H1 (cell line): ENCODE data around the gene SLC12A8. TPM values are rescaled to one million over a fixed set of nuclear protein-coding genes. Genes with fewer than 3 reads are reported as not detected.

Experiments used
- CTCF ChIA-PET: fragments of 300-600 bp; sonication (Branson Sonifier 250); formaldehyde crosslinking; loops from one replicate; lab custom pipeline; 2021; ENCODE audit not compliant: partially characterized antibody; lab: Charles Lee
- POLR2A ChIA-PET: fragments of 300-600 bp; sonication (Branson Sonifier 250); formaldehyde crosslinking; loops from one replicate; lab custom pipeline; 2021; ENCODE audit warnings: inconsistent platforms; ENCODE audit not compliant: partially characterized antibody; lab: Charles Lee
- DNase-seq, 2 experiments: peaks; one replicate each; pipeline versions ENCODE4 v3.0.0 to v3.0.0-alpha.2; 2010 to 2022; ENCODE audit warnings: low spot score in 2 of 2, low read depth in 1 of 2, mixed read lengths in 1 of 2
- FAIRE-seq: peaks from 2 replicates; lab custom pipeline; 2011; peaks lifted over from hg19 to GRCh38; lab: Jason Lieb, UNC
- H2AFZ ChIP-seq: 2 replicates; pipeline ENCODE4 v1.8.1; 2012; ENCODE audit warnings: low read length, inconsistent platforms
- H2AK5ac ChIP-seq: 2 replicates; pipeline ENCODE4 v1.6.1; 2013; ENCODE audit warnings: low read depth, low read length
- H2BK120ac ChIP-seq: replicated peaks from 2 replicates; pipeline ENCODE3; 2013; ENCODE audit warnings: low read depth, low read length, inconsistent platforms
- H2BK12ac ChIP-seq: 2 replicates; pipeline ENCODE4 v1.6.1; 2013; ENCODE audit warnings: low read depth, low read length
- H2BK15ac ChIP-seq: 2 replicates; pipeline ENCODE4 v1.6.1; 2013; ENCODE audit warnings: low read length
- H2BK20ac ChIP-seq: 2 replicates; pipeline ENCODE4 v1.6.1; 2013; ENCODE audit warnings: low read length
- H2BK5ac ChIP-seq: 2 replicates; pipeline ENCODE4 v1.6.1; 2013; ENCODE audit warnings: low read depth, low read length
- H3K14ac ChIP-seq: 2 replicates; pipeline ENCODE4 v1.6.1; 2013; ENCODE audit warnings: inconsistent platforms; ENCODE audit not compliant: insufficient read length
- H3K18ac ChIP-seq: 2 replicates; pipeline ENCODE4 v1.6.1; 2013; ENCODE audit warnings: low read length; ENCODE audit errors: extremely low read depth
- H3K23ac ChIP-seq: 2 replicates; pipeline ENCODE4 v1.6.1; 2013; ENCODE audit warnings: inconsistent platforms; ENCODE audit not compliant: insufficient read length
- H3K23me2 ChIP-seq: 2 replicates; pipeline ENCODE4 v1.6.1; 2013; ENCODE audit warnings: low read depth, low read length
- H3K27ac ChIP-seq: 2 replicates; pipeline ENCODE4 v1.6.1; 2011; ENCODE audit warnings: low read depth, low read length, inconsistent platforms
- H3K27me3 ChIP-seq, 4 experiments: replicated peaks in 1 of 4; 1 replicate in 1 of 4; 2 replicates in 3 of 4; pipeline versions ENCODE4 v1.6.1 to v1.8.1; 2011 to 2013; ENCODE audit warnings: low read length in 3 of 4, mild to moderate bottlenecking in 3 of 4, inconsistent platforms in 2 of 4, mixed read lengths in 2 of 4, moderate library complexity in 1 of 4; ENCODE audit not compliant: control insufficient read depth in 3 of 4, insufficient read depth in 3 of 4; ENCODE audit errors: extremely low read depth in 1 of 4
- H3K36me3 ChIP-seq, 4 experiments: 2 replicates each; pipeline versions ENCODE4 v1.6.1 to v1.8.1; 2011 to 2013; ENCODE audit warnings: mild to moderate bottlenecking in 4 of 4, low read length in 3 of 4, moderate library complexity in 2 of 4, control low read depth in 1 of 4, inconsistent platforms in 1 of 4; ENCODE audit not compliant: insufficient read depth in 4 of 4, control insufficient read depth in 2 of 4
- H3K4ac ChIP-seq: replicated peaks from 2 replicates; pipeline ENCODE3; 2013; ENCODE audit warnings: low read length, low read depth, mixed read lengths, inconsistent platforms; ENCODE audit not compliant: insufficient read length
- H3K4me1 ChIP-seq, 4 experiments: replicated peaks in 1 of 4; 1 replicate in 1 of 4; 2 replicates in 3 of 4; pipeline versions ENCODE4 v1.6.1 to v1.8.1; 2011 to 2013; ENCODE audit warnings: low read length in 3 of 4, inconsistent platforms in 2 of 4, mixed read lengths in 1 of 4; ENCODE audit not compliant: insufficient read depth in 4 of 4, control insufficient read depth in 3 of 4
- H3K4me2 ChIP-seq, 2 experiments: 2 replicates each; pipeline versions ENCODE4 v1.6.1 to v1.8.1; 2011 to 2013; ENCODE audit warnings: low read depth in 2 of 2, low read length in 2 of 2, control low read depth in 1 of 2, inconsistent platforms in 1 of 2, mild to moderate bottlenecking in 1 of 2; ENCODE audit not compliant: insufficient read depth in 1 of 2
- H3K4me3 ChIP-seq, 4 experiments: fragments of 200-600, 300-600 bp in 1 of 4; sonication (generic), shearing (Covaris generic), sonication (Bioruptor Twin) in 1 of 4; 2 replicates each; pipeline versions ENCODE4 v1.5.1 to v1.8.1; 2011 to 2016; ENCODE audit warnings: low read length in 4 of 4, low read depth in 3 of 4, control low read depth in 2 of 4, inconsistent platforms in 2 of 4, mild to moderate bottlenecking in 2 of 4, mixed read lengths in 1 of 4, moderate library complexity in 1 of 4; ENCODE audit not compliant: insufficient read depth in 2 of 4; ENCODE audit errors: extremely low read depth in 1 of 4
- H3K56ac ChIP-seq: replicated peaks from 2 replicates; pipeline ENCODE3; 2013; ENCODE audit warnings: low read depth, mild to moderate bottlenecking, mixed read lengths, low read length, inconsistent platforms; ENCODE audit not compliant: insufficient read length
- H3K79me1 ChIP-seq: 2 replicates; pipeline ENCODE4 v1.6.1; 2013; ENCODE audit warnings: low read depth, low read length, control low read depth
- H3K79me2 ChIP-seq, 2 experiments: 2 replicates each; pipeline versions ENCODE4 v1.6.1 to v1.8.1; 2012 to 2013; ENCODE audit warnings: low read length in 2 of 2, mild to moderate bottlenecking in 2 of 2, inconsistent platforms in 1 of 2; ENCODE audit not compliant: insufficient read depth in 2 of 2, control insufficient read depth in 1 of 2
- H3K9ac ChIP-seq, 4 experiments: replicated peaks in 1 of 4; 1 replicate in 1 of 4; 2 replicates in 3 of 4; pipeline versions ENCODE4 v1.6.1 to v1.8.1; 2011 to 2013; ENCODE audit warnings: low read depth in 3 of 4, low read length in 3 of 4, control low read depth in 2 of 4, mild to moderate bottlenecking in 2 of 4, moderate library complexity in 2 of 4, inconsistent platforms in 1 of 4; ENCODE audit errors: extremely low read depth in 1 of 4
- H3K9me3 ChIP-seq, 2 experiments: 2 replicates each; pipeline versions ENCODE4 v1.6.1 to v1.8.1; 2012 to 2013; ENCODE audit warnings: mild to moderate bottlenecking in 2 of 2, moderate library complexity in 2 of 2, control low read depth in 1 of 2, inconsistent platforms in 1 of 2, low read depth in 1 of 2, low read length in 1 of 2, mixed read lengths in 1 of 2; ENCODE audit not compliant: insufficient read depth in 2 of 2
- H4K20me1 ChIP-seq, 2 experiments: replicated peaks in 1 of 2; 2 replicates each; pipeline versions ENCODE3 to v1.8.1; 2011 to 2013; ENCODE audit warnings: inconsistent platforms in 2 of 2, low read length in 2 of 2, mild to moderate bottlenecking in 1 of 2; ENCODE audit not compliant: insufficient read depth in 2 of 2, control insufficient read depth in 1 of 2
- H4K5ac ChIP-seq: 2 replicates; pipeline ENCODE4 v1.6.1; 2013; ENCODE audit warnings: low read length, low read depth, mixed read lengths, inconsistent platforms; ENCODE audit not compliant: insufficient read length
- H4K8ac ChIP-seq: 2 replicates; pipeline ENCODE4 v1.8.0; 2013; ENCODE audit warnings: mild to moderate bottlenecking, moderate library complexity, low read length, inconsistent platforms; ENCODE audit not compliant: insufficient read depth; ENCODE audit errors: extremely low read depth
- H4K91ac ChIP-seq: replicated peaks from 2 replicates; pipeline ENCODE3; 2013; ENCODE audit warnings: low read length, mixed read lengths, inconsistent platforms; ENCODE audit not compliant: insufficient read length
- CHD2 ChIP-seq: IDR thresholded peaks from 2 replicates; pipeline ENCODE4 v1.6.1; 2012; ENCODE audit warnings: low read length, improper control_type of control experiment
- EZH2 ChIP-seq: fragments of 200-600 bp; sonication (generic); IDR thresholded peaks from 2 replicates; pipeline ENCODE4 v1.7.1; 2012; ENCODE audit warnings: low read depth, mild to moderate bottlenecking, moderate library complexity, low read length, inconsistent platforms; ENCODE audit not compliant: severe bottlenecking
- HDAC6 ChIP-seq: IDR thresholded peaks from one replicate; pipeline ENCODE4 v1.7.1; 2012; ENCODE audit warnings: low read depth, mild to moderate bottlenecking, inconsistent platforms, low read length, moderate library complexity
- JUN ChIP-seq: IDR thresholded peaks from 2 replicates; pipeline ENCODE4 v1.6.1; 2011; ENCODE audit warnings: low read depth, mild to moderate bottlenecking, improper control_type of control experiment, low read length
- MAX ChIP-seq: IDR thresholded peaks from 2 replicates; pipeline ENCODE4 v1.6.1; 2012; ENCODE audit warnings: inconsistent platforms
- PHF8 ChIP-seq: fragments of 200-600 bp; sonication (generic); conservative IDR thresholded peaks from 2 replicates; pipeline ENCODE4 v1.7.1; 2012; ENCODE audit warnings: low read depth, mild to moderate bottlenecking, inconsistent platforms, low read length, moderate library complexity
- POLR2A ChIP-seq, 2 experiments: IDR thresholded peaks; 1 replicate in 1 of 2; 2 replicates in 1 of 2; pipeline ENCODE4 v1.6.1; 2011; ENCODE audit warnings: low read depth in 2 of 2, low read length in 2 of 2, mild to moderate bottlenecking in 2 of 2; ENCODE audit errors: control extremely low read depth in 1 of 2
- POU5F1 ChIP-seq: IDR thresholded peaks from 2 replicates; pipeline ENCODE4 v1.6.1; 2011; ENCODE audit warnings: low read depth, mild to moderate bottlenecking, low read length, moderate library complexity
- SP2 ChIP-seq: IDR thresholded peaks from 2 replicates; pipeline ENCODE4 v1.6.1; 2012; ENCODE audit warnings: mild to moderate bottlenecking, low read length, inconsistent platforms
- SRF ChIP-seq: IDR thresholded peaks from 2 replicates; pipeline ENCODE4 v1.6.1; 2011; ENCODE audit warnings: mild to moderate bottlenecking, low read depth, low read length, moderate library complexity
- polyA plus RNA-seq, 7 experiments: library from polyadenylated mRNA; depleted of rRNA in 3 of 7; stranded (reverse) in 5 of 7; unstranded in 2 of 7; fragments of >200 nt in 5 of 7; fragments of 200-250 nt in 2 of 7; gene quantifications; 1 replicate in 5 of 7; 2 replicates in 1 of 7; 4 replicates in 1 of 7; pipeline versions ENCODE4 v1.2.1 to v1.2.3, GENCODE V29; 2011 to 2013; ENCODE audit warnings: missing spikeins in 2 of 7, mixed read lengths in 2 of 7
- total RNA-seq: library from RNA; stranded (reverse); fragmentation: NEBNext Ultra II Directional; extraction: Animal tissue kit (Norgen Biotek cat#: 25700); gene quantifications from 2 replicates; pipeline ENCODE4 v1.2.1, GENCODE V29; 2021

SLC12A8 gene
- total and polyA plus RNA-seq, 2 of the 8 experiments (the other 6 are each of a cell fraction or from before 2014, with no cell fraction given): 13.7 to 14.4 TPM

DNA sequence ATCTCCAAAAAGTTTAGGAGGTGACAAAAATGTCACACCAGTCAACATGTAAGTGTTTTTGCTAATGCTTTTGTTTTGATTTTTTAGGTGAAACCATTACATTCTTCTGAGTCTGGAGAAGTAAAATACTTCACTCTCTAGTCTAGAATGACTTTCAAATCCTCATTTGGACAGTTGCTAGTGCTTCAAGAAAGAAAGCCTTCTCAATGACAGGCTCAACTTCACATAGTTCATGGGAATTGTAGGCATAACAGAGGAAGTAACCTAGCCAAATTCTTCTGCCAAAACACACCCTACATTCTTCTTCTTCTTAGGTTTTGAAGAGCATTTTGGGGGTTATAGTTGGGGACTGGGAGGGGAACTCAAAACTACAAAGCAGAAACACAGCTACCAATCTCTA is 127.4 kb downstream of the SLC12A8 start:
- Histone ChIP-seq H3K27ac (no peak overlapping the region), H2BK20ac (no peak overlapping the region), H2BK120ac (no peak overlapping the region), H3K23ac (no peak overlapping the region), H3K4me3 (no peak overlapping the region), H2AFZ (no peak overlapping the region), H2AK5ac (no peak overlapping the region), H3K23me2 (no peaks in the 10 kb centered on the region), H3K27me3 (no peaks in the 10 kb centered on the region), H4K91ac (no peak overlapping the region), H3K4ac (no peak overlapping the region), H2BK5ac (no peak overlapping the region), H3K36me3 (peaks cover 0 to 7% (median 0%) of the 10 kb centered on the region in 4 experiments; a peak in 4 of 8 replicates), H2BK12ac (no peak overlapping the region), H3K4me2 (no peak overlapping the region), H3K9ac (no peak overlapping the region), H4K5ac (no peak overlapping the region), H3K79me2 (no peaks in the 10 kb centered on the region), H3K18ac (no peak overlapping the region), H3K56ac (no peak overlapping the region), H3K9me3 (no peaks in the 10 kb centered on the region), H4K20me1 (no peaks in the 10 kb centered on the region), H4K8ac (no peak overlapping the region), H3K4me1 (no peaks in the 10 kb centered on the region), H3K14ac (no peak overlapping the region), H3K79me1 (no peaks in the 10 kb centered on the region), H2BK15ac (no peak overlapping the region)
- no peak for TF ChIP-seq POU5F1
- TF ChIP-seq POLR2A (IDR thresholded peaks at IDR 0.05; ENCODE audit: control extremely low read depth in 1 of 2, low read depth in 2 of 2, low read length in 2 of 2): no peak
- TF ChIP-seq SRF: no peak
- no peak for TF ChIP-seq MAX
- TF ChIP-seq HDAC6: no peak
- no peak for TF ChIP-seq EZH2
- no peak for TF ChIP-seq CHD2
- TF ChIP-seq SP2: no peak
- no peak for TF ChIP-seq PHF8
- no peak for TF ChIP-seq JUN
- DNase-seq (no peak), FAIRE-seq (no peak)
- CTCF ChIA-PET: no interaction called here
- POLR2A ChIA-PET: interaction anchor here (2.5 kb wide), 1 partner anchor 13 kb away, joined by 9 read pairs; no protein-coding TSS in a partner anchor
